GM19193 (cell line): ENCODE data around the gene TIFAB.

Source experiments
- POLR2A ChIP-seq: IDR thresholded peaks from 4 replicates; pipeline ENCODE4 v1.6.1; 2011; ENCODE audit not compliant: insufficient read depth, insufficient read length; ENCODE audit errors: extremely low read depth

Gene TIFAB

DNA sequence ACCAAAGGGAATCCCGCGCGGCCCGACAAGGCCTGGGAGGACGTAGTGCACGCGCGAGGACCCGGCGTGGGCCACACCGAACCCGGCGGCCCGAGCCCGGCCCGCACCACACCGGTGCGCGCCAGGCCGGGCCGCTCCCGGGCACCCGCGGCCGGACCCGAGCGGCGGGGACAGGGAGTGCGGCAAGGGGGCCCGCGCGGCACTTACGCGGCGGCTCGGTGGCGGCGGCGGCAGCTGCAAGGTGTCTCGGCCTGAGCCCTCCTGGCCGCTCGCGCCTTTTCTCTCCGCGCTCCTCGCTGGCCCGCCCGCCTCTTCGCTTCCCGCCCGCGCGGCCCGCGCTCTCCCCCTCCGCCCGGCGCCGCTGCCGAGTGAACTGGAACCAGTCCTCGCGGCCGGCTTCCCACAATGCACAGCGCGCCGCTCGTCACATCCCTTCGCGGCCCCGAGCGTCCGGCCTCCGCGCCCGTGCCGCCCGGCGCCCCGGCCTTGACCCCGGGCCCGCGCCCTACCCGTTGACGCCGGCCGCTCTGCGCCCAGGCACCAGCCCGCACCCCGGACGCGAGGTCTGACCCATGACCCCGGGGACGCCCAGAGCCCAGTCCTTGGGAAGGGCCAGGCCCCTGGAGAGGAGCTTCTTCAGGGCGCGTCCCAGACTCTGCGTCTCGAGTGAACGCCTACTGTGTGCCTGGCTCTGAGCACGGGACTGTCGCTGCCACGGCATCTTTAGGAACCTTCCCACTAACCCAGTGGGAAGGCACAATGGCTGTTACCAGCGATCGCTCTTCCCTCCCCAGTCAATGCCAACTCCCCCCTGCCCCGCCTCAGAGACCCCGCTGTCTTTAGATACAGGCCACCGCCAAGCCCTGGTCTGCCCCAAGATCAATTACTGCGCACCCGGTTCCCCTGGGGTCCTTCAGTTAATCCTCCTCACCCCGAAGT, 53.0 kb downstream of the TIFAB start, which contains the start of gene MACROH2A1:
TSS of gene MACROH2A1 (minus strand) at position 377 of the 939 bp plus-strand sequence. CDS start 10,138 bp downstream, outside the sequence.
- peak; percentile 89 for TF ChIP-seq POLR2A

DNA sequence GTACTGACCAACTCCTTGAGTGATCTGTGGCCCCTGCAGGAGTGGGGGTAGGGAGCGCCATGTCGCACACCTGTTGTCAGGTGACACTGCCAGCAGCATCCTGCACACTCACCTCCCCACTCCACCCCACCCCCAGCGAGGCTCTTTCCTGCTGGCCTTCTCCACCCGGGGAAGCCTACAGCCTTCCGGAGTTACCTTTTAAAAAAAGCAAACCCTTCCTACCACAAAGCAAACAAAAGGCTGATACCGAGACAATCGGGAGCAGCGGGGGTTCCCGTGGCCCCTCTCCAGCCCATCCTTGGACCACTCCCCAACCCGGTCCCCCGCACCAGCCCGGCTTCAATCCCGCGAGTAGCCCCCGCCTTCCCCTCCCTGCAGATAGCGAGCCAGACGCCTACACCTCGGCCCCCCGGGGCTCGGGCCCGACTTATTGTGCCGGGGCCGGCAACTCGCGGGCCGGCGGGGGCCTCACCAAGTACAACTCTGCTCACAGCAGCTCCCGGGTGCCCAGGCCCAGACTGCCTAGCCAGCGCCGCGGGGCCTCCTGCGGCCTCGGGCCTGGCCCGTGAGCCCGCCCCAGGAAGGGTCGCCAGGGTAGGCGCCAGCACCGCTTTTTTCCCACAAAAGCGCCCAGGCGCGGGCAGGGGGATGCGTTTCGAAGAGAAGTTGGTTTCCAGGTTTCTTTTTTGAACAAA, 53.8 kb downstream of the TIFAB start:
- no peak for TF ChIP-seq POLR2A
